DND-41 (cell line): ENCODE measurements around the gene CENPP.

ENCODE experiments used
- ATAC-seq: fragments of 200-7000 bp; cut with Tn5 transposase; 3 replicates; pipeline ENCODE4 v1.9.1; 2021; ENCODE audit warnings: low read depth; ENCODE audit not compliant: insufficient read depth
- DNase-seq: peaks from one replicate; pipeline ENCODE4 v3.0.0-alpha.2; 2020
- H2AFZ ChIP-seq: 2 replicates; pipeline ENCODE4 v1.6.0; 2012; ENCODE audit warnings: low read depth, low read length
- H3K27ac ChIP-seq: 2 replicates; pipeline ENCODE4 v1.5.1; 2012; ENCODE audit warnings: low read length, inconsistent platforms
- H3K27me3 ChIP-seq: fragments of 200-600 bp; sonication (generic); 2 replicates; pipeline ENCODE4 v1.6.0; 2012; ENCODE audit warnings: low read length, mild to moderate bottlenecking, inconsistent platforms; ENCODE audit not compliant: insufficient read depth, poor library complexity
- H3K36me3 ChIP-seq: 2 replicates; pipeline ENCODE4 v1.5.1; 2012; ENCODE audit warnings: low read length, inconsistent platforms; ENCODE audit not compliant: insufficient read depth
- H3K4me1 ChIP-seq: 2 replicates; pipeline ENCODE4 v1.5.1; 2012; ENCODE audit warnings: mild to moderate bottlenecking, low read length; ENCODE audit not compliant: insufficient read depth
- H3K4me2 ChIP-seq: 2 replicates; pipeline ENCODE4 v1.6.0; 2012; ENCODE audit warnings: mild to moderate bottlenecking, moderate library complexity, low read length, inconsistent platforms; ENCODE audit not compliant: insufficient read depth
- H3K4me3 ChIP-seq, 2 experiments: fragments of 200-600 bp in 1 of 2; shearing (Covaris generic) in 1 of 2; 2 replicates each; pipeline ENCODE4 v1.5.1; 2012 to 2016; ENCODE audit warnings: inconsistent platforms in 2 of 2, low read length in 2 of 2, mild to moderate bottlenecking in 2 of 2, low read depth in 1 of 2, moderate library complexity in 1 of 2
- H3K79me2 ChIP-seq: 2 replicates; pipeline ENCODE4 v1.6.0; 2012; ENCODE audit warnings: low read length, inconsistent platforms; ENCODE audit not compliant: insufficient read depth
- H3K9ac ChIP-seq: 2 replicates; pipeline ENCODE4 v1.6.0; 2012; ENCODE audit warnings: low read depth, mild to moderate bottlenecking, inconsistent platforms, low read length, moderate library complexity
- H3K9me3 ChIP-seq: 2 replicates; pipeline ENCODE4 v1.5.1; 2012; ENCODE audit warnings: low read length, moderate library complexity, mild to moderate bottlenecking, inconsistent platforms; ENCODE audit not compliant: insufficient read depth, severe bottlenecking
- H4K20me1 ChIP-seq: 2 replicates; pipeline ENCODE4 v1.6.0; 2012; ENCODE audit warnings: low read length; ENCODE audit not compliant: insufficient read depth
- CTCF ChIP-seq: IDR thresholded peaks from 2 replicates; pipeline ENCODE4 v1.5.1; 2012; ENCODE audit warnings: borderline replicate concordance, low read length, moderate library complexity, mild to moderate bottlenecking; ENCODE audit not compliant: poor library complexity, severe bottlenecking; ENCODE audit errors: extremely low read depth
- EZH2 ChIP-seq: IDR thresholded peaks from 3 replicates; pipeline ENCODE4 v1.6.1; 2012; ENCODE audit warnings: borderline replicate concordance, low read depth, mild to moderate bottlenecking, moderate library complexity, low read length, inconsistent platforms; ENCODE audit not compliant: severe bottlenecking

CENPP gene

GRCh38 chr9:92480986-92481633 is 155.4 kb downstream of the CENPP start:
- no peak overlapping the region for H3K4me3 ChIP-seq
- H3K27me3 ChIP-seq = no peaks in the 10 kb centered on the region
- no peaks in the 10 kb centered on the region for H3K4me1 ChIP-seq
- H2AFZ ChIP-seq = no peak overlapping the region
- H3K36me3 ChIP-seq = no peaks in the 10 kb centered on the region
- no peak overlapping the region for H3K9ac ChIP-seq
- H3K9me3 ChIP-seq = no peaks in the 10 kb centered on the region
- TF ChIP-seq CTCF (no peak), EZH2 (no peak)
- H3K79me2 ChIP-seq = no peaks in the 10 kb centered on the region
- no peak for DNase-seq
- no peak overlapping the region for H3K4me2 ChIP-seq
- no peaks in the 10 kb centered on the region; the same call in 1 of the 2 replicates for H4K20me1 ChIP-seq
- ATAC-seq = no peak
- H3K27ac ChIP-seq = no peak overlapping the region

GRCh38 chr9:92482329-92482728 is 156.6 kb downstream of the CENPP start, which contains the start of gene ASPN:
Gene ASPN (minus strand): TSS chr9:92482506.
- Histone ChIP-seq H3K27ac (no peak within 1 kb of the TSS), H3K27me3 (no peaks in the 10 kb centered on the region), H3K4me1 (no peaks in the 10 kb centered on the region), H3K79me2 (no peaks in the 10 kb centered on the region), H3K36me3 (no peaks in the 10 kb centered on the region; the same call in 1 of the 2 replicates), H3K9ac (no peak within 1 kb of the TSS), H2AFZ (no peak within 1 kb of the TSS), H3K4me3 (no peak within 1 kb of the TSS), H3K4me2 (no peak within 1 kb of the TSS), H4K20me1 (no peaks in the 10 kb centered on the region; the same call in 1 of the 2 replicates), H3K9me3 (no peaks in the 10 kb centered on the region)
- TF ChIP-seq CTCF = no peak
- TF ChIP-seq EZH2 = no peak
- ATAC-seq = no peak
- DNase-seq = no peak

- no peaks in the 10 kb centered on the region; the same call in 1 of the 2 replicates for H4K20me1 ChIP-seq
- no peaks in the 10 kb centered on the region for H3K79me2 ChIP-seq
- ATAC-seq = no peak
- H3K27ac ChIP-seq = no peak overlapping the region
- H3K4me2 ChIP-seq = no peak overlapping the region
- no peaks in the 10 kb centered on the region for H3K27me3 ChIP-seq
- no peaks in the 10 kb centered on the region; the same call in 1 of the 2 replicates for H3K36me3 ChIP-seq
- no peaks in the 10 kb centered on the region for H3K9me3 ChIP-seq
- H3K4me1 ChIP-seq = no peaks in the 10 kb centered on the region
- no peak overlapping the region for H3K9ac ChIP-seq
- no peak for TF ChIP-seq CTCF
- TF ChIP-seq EZH2 = no peak
- no peak overlapping the region for H2AFZ ChIP-seq
- H3K4me3 ChIP-seq = no peak overlapping the region
- no peak for DNase-seq
Measured at GRCh38 chr9:92482805-92483204, 157.1 kb downstream of the CENPP start.
